Measurements from ENCODE around the gene ANAPC15.

ANAPC15 gene

GRCh38 chr11:72075756-72076155 lies 36.7 kb downstream of the ANAPC15 start:
- Mint-ChIP-seq H3K27ac (no peak overlapping the region), H3K4me1 (peaks cover 54% of the 10 kb centered on the region), H3K9me3 (no peaks in the 10 kb centered on the region), H3K4me3 (no peak overlapping the region), H3K27me3 (ENCODE audit: low read depth, poor library complexity) (peaks cover 4% of the 10 kb centered on the region), H3K36me3 (ENCODE audit: low read depth) (peaks cover 28% of the 10 kb centered on the region)
- no peak for TF ChIP-seq CTCF (IDR thresholded peaks at IDR 0.05)
- DNase-seq, result no peak

GRCh38 chr11:72075109-72075508 lies 37.4 kb downstream of the ANAPC15 start:
- Mint-ChIP-seq H3K27ac (no peak overlapping the region), H3K4me3 (no peak overlapping the region)

GRCh38 chr11:72072348-72072747 lies 40.1 kb downstream of the ANAPC15 start:
- H3K9me3 Mint-ChIP-seq, result no peaks in the 10 kb centered on the region
- peaks cover 4% of the 10 kb centered on the region for H3K27me3 Mint-ChIP-seq (ENCODE audit: low read depth, poor library complexity)
- H3K4me1 Mint-ChIP-seq, result peaks cover 54% of the 10 kb centered on the region
- TF ChIP-seq CTCF (IDR thresholded peaks at IDR 0.05), result no peak
- H3K36me3 Mint-ChIP-seq (ENCODE audit: low read depth), result peaks cover 42% of the 10 kb centered on the region
- no peak for DNase-seq
- no peak overlapping the region for H3K4me3 Mint-ChIP-seq
- peak overlapping the region; percentile 94 for H3K27ac Mint-ChIP-seq

More at GRCh38 chr11:72075109-72075508, 37.4 kb downstream of the ANAPC15 start:
- H3K27me3 Mint-ChIP-seq (ENCODE audit: low read depth, poor library complexity), result peaks cover 4% of the 10 kb centered on the region
- no peaks in the 10 kb centered on the region for H3K9me3 Mint-ChIP-seq
- H3K4me1 Mint-ChIP-seq, result peaks cover 57% of the 10 kb centered on the region
- TF ChIP-seq CTCF (IDR thresholded peaks at IDR 0.05), result no peak
- DNase-seq, result no peak
- H3K36me3 Mint-ChIP-seq (ENCODE audit: low read depth), result peaks cover 28% of the 10 kb centered on the region

- Mint-ChIP-seq H3K27ac (peak overlapping the region; percentile 94), H3K36me3 (ENCODE audit: low read depth) (peaks cover 31% of the 10 kb centered on the region), H3K4me1 (peaks cover 47% of the 10 kb centered on the region), H3K9me3 (no peaks in the 10 kb centered on the region), H3K27me3 (ENCODE audit: low read depth, poor library complexity) (peaks cover 4% of the 10 kb centered on the region), H3K4me3 (peak overlapping the region; percentile 4)
- TF ChIP-seq CTCF (IDR thresholded peaks at IDR 0.05), result no peak
- no peak for DNase-seq
Observed at GRCh38 chr11:72070491-72070890, 42.0 kb downstream of the ANAPC15 start.

- Mint-ChIP-seq H3K4me3 (no peak overlapping the region), H3K36me3 (ENCODE audit: low read depth) (peaks cover 29% of the 10 kb centered on the region), H3K27ac (peak overlapping the region; percentile 94), H3K4me1 (peaks cover 47% of the 10 kb centered on the region), H3K27me3 (ENCODE audit: low read depth, poor library complexity) (no peaks in the 10 kb centered on the region), H3K9me3 (no peaks in the 10 kb centered on the region)
- TF ChIP-seq CTCF (IDR thresholded peaks at IDR 0.05), result no peak
- peak; percentile 7 for DNase-seq
Observed at GRCh38 chr11:72069787-72070251, 42.7 kb downstream of the ANAPC15 start.

- no peak for TF ChIP-seq CTCF (IDR thresholded peaks at IDR 0.05)
- peak overlapping the region; percentile 90 for H3K27ac Mint-ChIP-seq
- H3K36me3 Mint-ChIP-seq (ENCODE audit: low read depth), result peaks cover 29% of the 10 kb centered on the region
Observed at GRCh38 chr11:72069200-72069599, 43.3 kb downstream of the ANAPC15 start.

More at GRCh38 chr11:72069200-72069599, 43.3 kb downstream of the ANAPC15 start:
- H3K4me3 Mint-ChIP-seq, result no peak overlapping the region
- no peaks in the 10 kb centered on the region for H3K9me3 Mint-ChIP-seq
- no peak for DNase-seq
- H3K27me3 Mint-ChIP-seq (ENCODE audit: low read depth, poor library complexity), result no peaks in the 10 kb centered on the region
- peaks cover 47% of the 10 kb centered on the region for H3K4me1 Mint-ChIP-seq

All from nephron progenitor cell (in vitro differentiated cells).